H1 (cell line): ENCODE results near the gene GZMA.

ENCODE experiments used
- CEBPB ChIP-seq: IDR thresholded peaks from 2 replicates; pipeline ENCODE4 v1.6.1; 2012; ENCODE audit warnings: low read depth, low read length
- EP300 ChIP-seq, 2 experiments: IDR thresholded peaks; 1 replicate in 1 of 2; 2 replicates in 1 of 2; pipeline ENCODE4 v1.6.1; 2011 to 2012; ENCODE audit warnings: low read depth in 2 of 2, low read length in 2 of 2, mild to moderate bottlenecking in 2 of 2, borderline replicate concordance in 1 of 2, inconsistent platforms in 1 of 2, moderate library complexity in 1 of 2
- FOSL1 ChIP-seq: IDR thresholded peaks from 2 replicates; pipeline ENCODE4 v1.6.1; 2011; ENCODE audit warnings: mild to moderate bottlenecking, low read depth, low read length, moderate library complexity; ENCODE audit not compliant: insufficient read depth
- POLR2A ChIP-seq, 2 experiments: IDR thresholded peaks; 1 replicate in 1 of 2; 2 replicates in 1 of 2; pipeline ENCODE4 v1.6.1; 2011; ENCODE audit warnings: low read depth in 2 of 2, low read length in 2 of 2, mild to moderate bottlenecking in 2 of 2; ENCODE audit errors: control extremely low read depth in 1 of 2
- POLR2AphosphoS5 ChIP-seq: IDR thresholded peaks from 2 replicates; pipeline ENCODE4 v1.6.1; 2011; ENCODE audit warnings: low read depth, low read length
- RAD21 ChIP-seq, 2 experiments: IDR thresholded peaks in 1 of 2; conservative IDR thresholded peaks in 1 of 2; 2 replicates each; pipeline ENCODE4 v1.6.1; 2011; ENCODE audit warnings: low read depth in 2 of 2, low read length in 2 of 2, improper control_type of control experiment in 1 of 2, inconsistent platforms in 1 of 2, mild to moderate bottlenecking in 1 of 2, moderate library complexity in 1 of 2
- RFX5 ChIP-seq: IDR thresholded peaks from 2 replicates; pipeline ENCODE4 v1.6.1; 2011; ENCODE audit warnings: low read depth, low read length, improper control_type of control experiment, borderline replicate concordance
- RNF2 ChIP-seq: fragments of 200-900, 300-1000 bp; sonication (generic); IDR thresholded peaks from 2 replicates; pipeline ENCODE4 v1.7.1; 2016; ENCODE audit warnings: borderline replicate concordance, low read depth, mild to moderate bottlenecking, antibody characterized with exemption, low read length; ENCODE audit not compliant: poor library complexity, severe bottlenecking; ENCODE audit errors: missing control alignments
- SIN3A ChIP-seq, 2 experiments: IDR thresholded peaks in 1 of 2; conservative IDR thresholded peaks in 1 of 2; 2 replicates each; pipeline ENCODE4 v1.6.1; 2011 to 2012; ENCODE audit warnings: low read length in 2 of 2, improper control_type of control experiment in 1 of 2, low read depth in 1 of 2, mild to moderate bottlenecking in 1 of 2
- SUZ12 ChIP-seq: fragments of 200-600 bp; sonication (generic); IDR thresholded peaks from 2 replicates; pipeline ENCODE4 v1.6.1; 2012; ENCODE audit warnings: mild to moderate bottlenecking, inconsistent platforms, low read length, moderate library complexity, mixed read lengths
- YY1 ChIP-seq: IDR thresholded peaks from 2 replicates; pipeline ENCODE4 v1.6.1; 2011; ENCODE audit warnings: low read depth, mild to moderate bottlenecking, low read length
- TF ChIP-seq, protein P1 (sequence below), 3 experiments: IDR thresholded peaks; 1 replicate in 2 of 3; 2 replicates in 1 of 3; pipeline versions ENCODE4 v1.5.1 to v1.6.1; 2011; ENCODE audit warnings: low read length in 3 of 3, mild to moderate bottlenecking in 3 of 3, inconsistent platforms in 2 of 3, low read depth in 1 of 3, moderate library complexity in 1 of 3; ENCODE audit not compliant: insufficient read depth in 1 of 3; ENCODE audit errors: control extremely low read depth in 1 of 3

DNA sequence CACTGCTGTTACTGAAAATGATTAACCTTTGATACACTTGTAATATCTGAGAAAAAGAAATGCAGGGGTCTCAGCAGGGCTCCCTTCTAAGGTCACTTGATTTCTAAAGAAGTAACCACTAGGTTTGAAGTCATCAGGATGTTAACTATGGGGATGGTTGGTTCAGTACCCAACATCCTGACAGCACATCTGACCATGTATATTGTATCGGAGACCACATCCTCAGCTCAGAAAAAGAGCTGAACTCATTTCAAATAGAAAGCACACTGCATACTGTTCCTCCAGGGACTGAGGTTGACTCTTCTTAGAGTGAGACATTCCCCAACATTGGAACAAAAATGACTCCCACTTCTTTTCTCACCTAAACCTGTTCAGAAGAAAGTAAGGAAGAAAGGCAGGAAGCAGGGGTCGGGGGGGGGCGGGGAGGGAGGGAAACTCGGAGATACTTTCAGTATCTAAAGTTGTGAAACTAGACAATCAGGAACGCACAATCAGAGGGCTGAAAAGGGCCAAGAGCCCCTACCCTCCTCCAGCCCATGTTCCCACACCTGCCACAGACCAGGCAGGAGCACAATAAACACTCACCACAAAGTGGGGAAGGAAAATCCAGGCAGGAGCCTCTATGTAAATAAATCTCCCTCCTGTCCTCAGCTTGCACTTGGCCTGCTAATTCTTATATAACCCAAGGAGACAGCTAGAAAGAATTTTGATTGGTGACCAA is 730 bp upstream of the GZMA start:
- no peak for TF ChIP-seq RNF2
- TF ChIP-seq SIN3A (conservative IDR thresholded peaks at IDR 0.05 in 1 of 2, IDR thresholded peaks at IDR 0.05 in 1 of 2; ENCODE audit: low read depth in 1 of 2, low read length in 2 of 2): no peak
- TF ChIP-seq RFX5: no peak
- no peak for TF ChIP-seq EP300 (IDR thresholded peaks at IDR 0.05; ENCODE audit: borderline replicate concordance in 1 of 2, low read depth in 2 of 2, low read length in 2 of 2)
- no peak for TF ChIP-seq FOSL1
- TF ChIP-seq, protein P1, sequence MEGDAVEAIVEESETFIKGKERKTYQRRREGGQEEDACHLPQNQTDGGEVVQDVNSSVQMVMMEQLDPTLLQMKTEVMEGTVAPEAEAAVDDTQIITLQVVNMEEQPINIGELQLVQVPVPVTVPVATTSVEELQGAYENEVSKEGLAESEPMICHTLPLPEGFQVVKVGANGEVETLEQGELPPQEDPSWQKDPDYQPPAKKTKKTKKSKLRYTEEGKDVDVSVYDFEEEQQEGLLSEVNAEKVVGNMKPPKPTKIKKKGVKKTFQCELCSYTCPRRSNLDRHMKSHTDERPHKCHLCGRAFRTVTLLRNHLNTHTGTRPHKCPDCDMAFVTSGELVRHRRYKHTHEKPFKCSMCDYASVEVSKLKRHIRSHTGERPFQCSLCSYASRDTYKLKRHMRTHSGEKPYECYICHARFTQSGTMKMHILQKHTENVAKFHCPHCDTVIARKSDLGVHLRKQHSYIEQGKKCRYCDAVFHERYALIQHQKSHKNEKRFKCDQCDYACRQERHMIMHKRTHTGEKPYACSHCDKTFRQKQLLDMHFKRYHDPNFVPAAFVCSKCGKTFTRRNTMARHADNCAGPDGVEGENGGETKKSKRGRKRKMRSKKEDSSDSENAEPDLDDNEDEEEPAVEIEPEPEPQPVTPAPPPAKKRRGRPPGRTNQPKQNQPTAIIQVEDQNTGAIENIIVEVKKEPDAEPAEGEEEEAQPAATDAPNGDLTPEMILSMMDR (IDR thresholded peaks at IDR 0.05; ENCODE audit: control extremely low read depth in 1 of 3, insufficient read depth in 1 of 3, low read depth in 1 of 3, low read length in 3 of 3): no peak
- no peak for TF ChIP-seq YY1
- no peak for TF ChIP-seq SUZ12
- TF ChIP-seq POLR2AphosphoS5: no peak
- TF ChIP-seq CEBPB: no peak
- TF ChIP-seq RAD21 (IDR thresholded peaks at IDR 0.05 in 1 of 2, conservative IDR thresholded peaks at IDR 0.05 in 1 of 2; ENCODE audit: low read depth in 2 of 2, low read length in 2 of 2): no peak
- no peak for TF ChIP-seq POLR2A (IDR thresholded peaks at IDR 0.05; ENCODE audit: control extremely low read depth in 1 of 2, low read depth in 2 of 2, low read length in 2 of 2)
